ENCODE results near the gene TMEM43.

Gene TMEM43

GRCh38 chr3:14181253-14181652 lies 56.4 kb downstream of the TMEM43 start:
- DNase-seq = no peak

- DNase-seq = no peak
These were observed 58.2 kb downstream of the TMEM43 start for GRCh38 chr3:14183015-14183577.

- no peak for DNase-seq
These were observed 62.1 kb downstream of the TMEM43 start for GRCh38 chr3:14186854-14187458.

GRCh38 chr3:14188041-14188754 lies 63.3 kb downstream of the TMEM43 start:
- DNase-seq = no peak

Measured in NCI-H1694 (cell line).